Medulla oblongata (tissue), 1 donor: ENCODE results near the gene CIBAR2.
A peak's percentile ranks its signal among the peaks of the same experiment; 100 is the strongest.

Source experiments
- DNase-seq: peaks from one replicate; pipeline ENCODE4 v3.0.0-alpha.2; 2015; ENCODE audit errors: extremely low spot score

CIBAR2 gene

DNA sequence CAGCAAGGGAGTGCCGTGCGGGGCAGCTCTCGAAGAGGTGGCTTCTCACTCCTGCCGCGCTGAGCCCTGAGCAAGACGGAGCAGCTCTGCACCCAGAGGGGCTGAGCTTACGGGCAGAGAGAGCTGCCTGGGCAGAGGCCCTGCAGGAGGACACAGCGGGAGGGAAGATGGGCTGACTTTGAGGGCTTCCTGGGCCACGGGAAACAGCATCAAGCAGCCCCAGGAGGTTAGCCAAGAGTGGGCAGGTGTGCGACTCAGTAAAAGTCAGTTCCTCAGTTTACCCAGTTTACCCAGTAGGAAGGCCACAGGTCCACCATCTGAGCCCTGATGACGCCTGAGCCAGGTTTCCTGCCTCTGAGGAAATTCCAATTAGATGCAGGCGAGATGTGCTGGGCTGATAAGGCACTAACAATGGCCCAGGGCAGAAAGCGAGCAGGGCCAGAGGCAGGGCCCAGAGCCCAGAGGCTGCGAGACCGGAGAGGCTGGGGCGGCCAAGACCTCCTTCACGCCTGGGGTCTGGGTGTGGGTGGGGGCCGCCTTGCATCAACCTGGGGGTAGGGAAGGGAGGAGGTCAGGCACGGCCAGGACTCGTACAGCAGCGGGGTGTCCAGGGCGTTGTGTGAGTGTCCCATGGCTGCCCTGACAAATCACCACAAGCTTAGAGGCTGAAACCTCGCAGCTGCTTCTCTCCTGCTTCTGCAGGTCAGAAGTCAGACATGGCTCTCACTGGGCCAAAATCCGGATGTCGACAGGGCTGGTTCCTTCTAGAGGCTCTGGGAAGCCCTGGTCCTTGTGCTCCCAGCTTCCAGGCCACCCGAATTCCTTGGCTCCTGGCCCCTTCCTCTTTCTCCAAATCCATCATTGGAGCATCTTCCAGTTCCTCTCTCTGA is 32.0 kb upstream of the CIBAR2 start:
- DNase-seq: no peak

DNA sequence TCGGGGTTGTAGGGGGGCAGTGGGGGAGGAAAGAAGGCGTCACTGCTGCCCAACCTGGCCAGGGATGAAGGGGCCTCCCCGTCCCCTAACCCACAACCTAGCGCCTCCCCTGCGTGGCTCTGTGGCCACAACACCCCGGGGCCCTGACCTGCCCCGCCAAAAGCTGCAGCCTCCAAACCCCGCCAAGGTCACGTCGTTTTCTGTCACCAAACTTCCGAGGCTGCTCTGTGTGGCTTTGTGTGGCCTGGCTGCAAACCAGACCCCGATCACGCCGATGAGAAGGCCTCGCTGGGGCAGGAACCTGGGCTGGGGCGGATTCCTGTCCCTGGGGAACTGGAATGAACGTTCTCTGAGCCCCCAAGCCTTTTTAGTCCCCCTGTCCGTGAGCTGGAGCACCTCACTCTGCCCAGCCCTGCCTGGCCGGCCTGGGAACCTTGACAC is 30.5 kb upstream of the CIBAR2 start:
- no peak for DNase-seq

DNA sequence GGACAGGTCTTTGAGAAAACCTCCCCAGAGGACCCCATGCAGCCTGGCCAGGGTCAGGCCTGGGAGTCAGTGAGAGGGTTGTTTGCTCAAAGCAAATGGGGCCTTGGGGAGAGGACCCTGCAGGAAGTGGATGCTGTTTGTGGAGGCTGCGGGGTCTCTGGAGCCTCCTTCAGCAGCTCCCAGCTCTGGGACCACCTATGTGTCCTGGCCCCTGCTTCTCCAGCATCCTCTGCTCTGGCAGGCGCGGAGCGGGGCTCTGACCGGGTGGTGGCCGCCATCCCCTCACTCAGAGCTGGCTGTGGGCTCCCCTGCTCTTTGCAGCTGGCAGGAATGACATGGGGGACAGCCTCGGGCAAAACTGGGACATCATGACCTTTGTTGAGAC is 29.8 kb upstream of the CIBAR2 start:
- DNase-seq: no peak

GRCh38 chr16:85141491-85142128 is 29.3 kb upstream of the CIBAR2 start:
- DNase-seq: no peak

GRCh38 chr16:85140455-85141012 is 28.3 kb upstream of the CIBAR2 start:
- DNase-seq: no peak

GRCh38 chr16:85139881-85140339 is 27.6 kb upstream of the CIBAR2 start:
- DNase-seq: no peak

GRCh38 chr16:85138825-85139627 is 26.8 kb upstream of the CIBAR2 start:
- DNase-seq: no peak

GRCh38 chr16:85138073-85138824 is 26.0 kb upstream of the CIBAR2 start:
- no peak for DNase-seq

- peak; percentile 95 for DNase-seq
Observed at GRCh38 chr16:85137323-85138072, 25.2 kb upstream of the CIBAR2 start.

- DNase-seq: no peak
Observed at GRCh38 chr16:85136702-85137322, 24.5 kb upstream of the CIBAR2 start.

GRCh38 chr16:85136213-85136701 is 24.0 kb upstream of the CIBAR2 start:
- peak; percentile 84 for DNase-seq

DNA sequence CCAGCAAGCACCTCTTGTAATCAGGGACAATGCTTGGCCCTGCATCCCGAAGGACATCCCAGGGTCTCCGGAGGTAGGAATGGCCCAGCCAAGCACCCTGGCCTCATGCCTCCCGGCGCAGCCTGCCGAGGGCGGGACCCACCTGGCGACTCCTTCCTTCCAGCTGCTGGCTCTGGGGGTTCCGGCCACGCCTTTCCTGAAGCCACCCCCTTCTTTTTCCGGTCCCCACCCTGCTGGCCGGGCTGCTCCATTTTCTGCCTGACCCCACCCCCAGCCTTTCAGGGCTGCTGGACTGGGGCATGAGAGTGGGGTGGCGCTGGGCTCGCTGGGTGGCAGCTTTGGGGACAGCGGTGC is 22.5 kb upstream of the CIBAR2 start:
- no peak for DNase-seq

DNA sequence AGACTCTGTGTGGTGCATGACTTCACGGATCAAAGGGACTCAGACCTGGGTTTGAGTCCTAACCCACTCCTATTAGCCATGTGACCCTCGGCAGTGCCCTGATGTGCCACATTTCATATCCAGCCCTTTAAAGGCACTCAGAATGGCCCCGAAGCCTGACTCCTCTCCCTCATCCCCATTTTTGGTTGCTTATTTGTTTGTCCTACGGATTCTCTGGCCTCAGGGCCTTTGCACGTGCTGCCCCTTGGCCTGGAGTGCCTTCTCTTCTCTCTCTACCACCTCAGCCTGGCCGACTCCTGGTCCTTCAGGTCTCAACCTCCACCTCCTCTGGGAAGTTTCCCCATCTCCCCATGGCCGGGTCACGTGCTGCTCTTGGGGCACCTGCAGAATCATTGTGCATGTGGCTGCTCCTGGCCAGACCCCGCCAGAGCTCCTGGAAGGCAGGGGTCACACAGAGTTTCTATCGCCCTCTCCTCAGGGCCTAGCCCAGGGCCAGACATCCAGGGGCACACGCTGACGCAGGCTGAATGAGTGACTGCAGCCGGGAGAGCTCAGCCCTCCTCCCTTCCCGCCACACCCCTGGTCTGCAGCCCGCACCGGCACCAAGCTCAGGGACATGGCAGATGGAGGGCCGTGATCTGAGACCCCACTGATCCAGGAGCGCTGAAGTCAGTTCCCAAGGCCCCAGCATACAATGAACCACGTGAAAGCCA is 22.0 kb upstream of the CIBAR2 start:
- DNase-seq: no peak

DNA sequence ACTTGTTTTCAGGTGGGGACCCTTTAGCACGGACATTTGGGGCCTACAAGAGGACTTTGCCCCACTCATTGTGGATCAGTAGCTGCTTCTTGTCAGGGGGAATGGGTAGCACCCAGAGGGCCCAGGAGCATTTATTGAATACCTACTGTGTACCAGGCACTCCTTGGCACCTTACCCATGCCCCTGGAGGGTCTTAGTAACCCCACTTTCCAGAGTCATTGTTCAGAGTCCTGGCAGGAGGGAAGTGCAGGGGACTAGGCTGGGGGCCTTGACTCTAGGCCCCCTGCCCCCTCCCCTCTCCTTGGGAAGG is 21.0 kb upstream of the CIBAR2 start:
- no peak for DNase-seq

- DNase-seq: no peak
Observed at GRCh38 chr16:85132456-85133289, 20.4 kb upstream of the CIBAR2 start.

DNA sequence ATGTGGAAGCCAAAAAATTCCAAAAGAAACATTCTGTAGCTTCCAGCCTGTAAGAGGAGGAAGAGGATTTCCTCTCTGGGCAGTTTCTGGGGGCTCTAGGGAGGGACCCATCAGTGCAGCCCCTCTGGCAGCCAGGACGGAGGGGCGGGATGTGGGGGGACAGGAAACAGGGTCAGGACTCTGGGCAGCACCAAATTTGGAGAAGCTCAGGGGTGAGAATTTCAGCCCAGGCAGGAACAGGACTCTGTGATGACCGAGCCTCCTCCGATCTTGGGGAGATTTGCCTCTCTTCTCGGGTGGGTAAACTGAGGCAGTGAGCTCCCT is 18.4 kb upstream of the CIBAR2 start:
- no peak for DNase-seq

DNA sequence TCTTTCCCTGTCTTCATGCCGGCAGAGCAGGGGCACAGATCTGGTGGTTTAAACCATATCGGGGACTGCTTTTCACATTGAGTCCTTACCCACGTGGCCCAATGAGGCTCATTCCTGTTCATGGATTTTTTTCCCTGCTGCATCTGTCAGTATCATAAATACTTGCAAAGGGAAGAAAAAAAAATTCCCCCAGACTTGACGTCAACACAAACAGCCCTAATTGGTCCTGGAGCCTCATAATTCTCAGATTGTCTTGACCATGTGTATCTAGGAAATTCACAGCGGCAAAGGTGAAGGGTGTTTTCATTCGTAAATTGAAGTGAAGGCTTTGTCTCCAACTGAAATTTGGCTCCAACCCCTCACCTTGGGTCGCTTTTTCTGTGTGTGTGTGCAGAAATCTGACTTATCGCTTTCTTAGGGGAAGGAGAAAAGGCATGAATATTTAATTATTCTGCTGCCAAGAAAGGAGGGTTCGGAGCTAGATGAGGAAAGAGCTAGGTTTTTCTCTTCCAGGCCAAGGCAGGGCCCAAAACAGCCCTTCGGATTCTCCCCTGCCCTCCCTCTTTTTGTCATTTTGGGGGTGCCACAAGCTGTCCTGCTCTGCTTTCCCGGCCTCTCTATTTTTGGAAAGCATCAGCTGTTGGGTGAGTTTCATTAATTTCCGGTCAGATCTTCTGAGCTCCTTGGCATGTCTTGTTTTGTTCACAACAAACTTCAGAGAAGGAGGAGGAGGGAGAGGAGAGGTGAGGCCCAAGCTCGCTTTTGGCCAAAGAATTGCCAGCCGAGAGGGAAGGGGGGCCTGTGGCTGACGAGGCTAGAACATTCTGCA is 17.8 kb upstream of the CIBAR2 start:
- DNase-seq: peak; percentile 56
